GM19043 (cell line): ENCODE data around the gene TAAR1.
"Not testable (repeated sequence)": the region's sequence is repeated elsewhere in the genome, so short reads cannot be mapped to it uniquely, and the experiment has no call there.

Experiments used
- ATAC-seq: cut with Tn5 transposase; IDR thresholded peaks from one replicate; pipeline ENCODE4 v1.9.1; 2021; ENCODE audit warnings: low read depth; ENCODE audit not compliant: unreplicated experiment

TAAR1 gene

DNA sequence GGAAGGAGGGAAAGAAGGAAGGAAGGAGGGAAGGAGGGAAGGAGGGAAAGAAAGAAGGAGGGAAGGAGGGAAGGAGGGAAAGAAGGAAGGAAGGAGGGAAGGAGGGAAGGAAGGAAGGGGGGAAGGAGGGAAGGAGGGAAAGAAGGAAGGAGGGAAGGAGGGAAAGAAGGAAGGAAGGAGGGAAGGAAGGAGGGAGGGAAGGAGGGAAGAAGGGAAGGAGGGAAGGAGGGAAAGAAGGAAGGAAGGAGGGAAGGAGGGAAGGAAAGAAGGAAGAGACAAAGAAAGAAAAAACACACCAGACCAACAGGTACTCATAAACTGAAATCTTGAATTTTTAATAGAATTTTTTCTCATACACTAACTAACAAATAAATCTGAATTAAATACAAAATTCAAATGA lies 58.1 kb downstream of the TAAR1 start:
- ATAC-seq, result not testable (repeated sequence)

DNA sequence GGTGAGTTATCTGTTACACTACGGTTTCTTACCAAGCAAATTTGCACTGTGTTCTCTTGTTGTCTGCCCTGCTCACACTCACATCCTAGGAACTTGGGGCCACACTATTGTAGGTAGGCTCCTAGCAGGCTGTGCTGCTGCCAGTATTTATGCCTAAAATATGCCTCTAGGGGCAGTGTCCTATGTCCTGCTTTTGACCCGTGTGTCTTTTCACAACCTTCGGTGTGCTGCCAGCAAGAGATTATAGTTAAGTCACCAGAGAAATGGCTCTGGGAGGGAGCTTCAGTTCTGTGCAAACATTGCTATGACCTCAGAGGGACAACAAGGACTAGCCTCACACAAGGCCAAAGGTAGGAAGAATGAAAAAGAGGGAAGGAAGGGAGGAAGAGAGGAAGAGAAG lies 60.5 kb downstream of the TAAR1 start:
- ATAC-seq, result peak; percentile 69

DNA sequence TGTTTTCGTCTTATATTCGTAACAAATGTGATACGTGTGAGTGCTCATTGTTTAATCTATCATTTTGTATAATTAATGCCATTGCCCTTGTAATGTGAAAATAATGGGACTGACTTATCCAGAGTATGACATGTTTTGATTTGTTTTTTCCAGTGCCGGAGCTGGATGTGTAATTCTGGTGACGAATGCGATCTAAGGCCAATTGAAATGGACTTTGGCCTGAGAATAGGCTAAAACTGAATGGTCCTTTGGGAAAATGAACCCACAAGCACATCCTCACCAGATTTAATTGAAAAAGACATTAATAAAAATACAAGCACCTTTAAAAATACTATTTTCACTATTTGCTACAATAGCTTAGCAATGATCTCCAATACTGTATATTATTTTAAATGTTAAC lies 62.8 kb downstream of the TAAR1 start:
- no peak for ATAC-seq
